Neural cell (in vitro differentiated cells): ENCODE measurements around the gene ITGA1.

ENCODE experiments used
- CTCF ChIP-seq: fragments of 450-650 bp; IDR thresholded peaks from 2 replicates; pipeline ENCODE4 v1.5.1; 2014; ENCODE audit warnings: antibody characterized with exemption, mild to moderate bottlenecking, moderate library complexity; ENCODE audit not compliant: poor library complexity, severe bottlenecking
- MXI1 ChIP-seq: fragments of 450-650 bp; conservative IDR thresholded peaks from 2 replicates; pipeline ENCODE4 v1.6.1; 2014; ENCODE audit warnings: antibody characterized with exemption, mild to moderate bottlenecking; ENCODE audit not compliant: poor library complexity, severe bottlenecking
- POLR2AphosphoS5 ChIP-seq: IDR thresholded peaks from 2 replicates; pipeline ENCODE4 v1.6.1; 2012
- RAD21 ChIP-seq: fragments of 450-650 bp; conservative IDR thresholded peaks from 2 replicates; pipeline ENCODE4 v1.6.1; 2014; ENCODE audit warnings: antibody characterized with exemption, mild to moderate bottlenecking, moderate library complexity
- REST ChIP-seq: IDR thresholded peaks from 2 replicates; pipeline ENCODE4 v1.6.1; 2012; ENCODE audit warnings: borderline replicate concordance
- TAF1 ChIP-seq: IDR thresholded peaks from 2 replicates; pipeline ENCODE4 v1.6.1; 2012; ENCODE audit warnings: low read depth

GRCh38 chr5:52743529-52743928 is 44.2 kb upstream of the ITGA1 start:
- TF ChIP-seq REST (no peak), MXI1 (no peak), RAD21 (no peak), POLR2AphosphoS5 (no peak), CTCF (no peak), TAF1 (no peak)
